HG03460 (cell line): ENCODE results near the gene TLL1.

Experiments used
- ATAC-seq: cut with Tn5 transposase; IDR thresholded peaks from one replicate; pipeline ENCODE4 v1.9.1; 2021; ENCODE audit not compliant: unreplicated experiment

The TLL1 gene

DNA sequence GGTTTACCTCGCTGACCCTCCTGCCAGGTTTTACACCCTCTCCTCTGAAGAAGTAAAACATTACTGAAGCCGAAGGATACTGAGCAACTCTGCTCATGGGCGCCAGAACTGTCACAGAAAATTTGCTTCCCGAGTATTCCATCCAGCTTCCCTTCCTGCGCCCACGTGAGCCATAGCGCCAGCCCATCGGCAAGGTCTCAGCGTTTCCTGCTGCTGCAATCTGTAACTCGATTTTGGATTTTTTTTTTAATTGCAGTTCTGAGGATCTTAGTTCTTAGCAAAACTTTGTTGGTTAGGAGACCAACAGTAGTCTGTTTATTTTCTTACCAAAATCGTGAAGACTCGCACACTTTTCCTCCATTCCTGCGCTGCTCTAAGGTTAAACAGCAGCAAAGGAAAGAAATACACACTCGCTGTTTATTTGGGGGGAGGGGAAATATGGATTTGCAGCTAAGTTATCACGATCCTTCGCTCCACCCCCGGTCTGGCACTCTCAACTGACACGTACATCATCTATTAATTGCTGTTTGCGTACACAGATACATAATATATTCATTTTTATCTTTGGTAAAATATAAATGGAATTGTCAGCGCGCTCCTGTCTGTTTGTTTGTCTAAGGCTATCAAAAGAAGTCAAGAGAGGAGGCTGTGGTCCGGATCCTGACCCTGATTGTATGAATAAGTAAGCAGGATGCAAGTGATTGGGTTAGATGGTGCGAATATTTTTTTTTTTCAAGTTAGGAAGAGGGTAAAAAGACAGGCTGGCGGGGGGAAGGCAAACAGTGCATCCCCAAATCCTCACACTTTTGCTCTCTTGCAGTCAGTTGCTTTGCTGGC is at the start of gene TLL1:
Gene TLL1, plus strand, starts transcription at position 777 of the 837 bp plus-strand sequence. CDS start 668 bp downstream, outside the sequence.
- no peak for ATAC-seq

DNA sequence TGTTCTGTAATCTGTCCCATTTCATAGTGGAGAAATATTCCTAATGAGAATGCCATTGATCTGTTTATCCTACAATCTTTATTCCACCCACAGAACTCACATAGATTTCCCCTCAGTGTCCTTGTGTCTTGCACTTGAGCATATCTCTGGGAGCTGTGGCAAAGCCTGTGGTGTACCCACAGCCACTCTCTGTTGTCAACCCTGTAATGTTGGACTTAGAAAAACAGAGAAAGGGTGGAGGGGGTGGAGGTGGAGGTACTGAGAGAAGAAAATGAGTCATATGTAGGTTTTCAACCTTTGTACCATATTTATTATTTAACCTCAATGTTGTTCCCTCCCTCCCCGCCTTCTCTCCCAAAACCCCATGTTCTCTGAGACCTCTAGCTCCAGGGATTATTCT is 46.9 kb upstream of the TLL1 start:
- ATAC-seq: no peak

DNA sequence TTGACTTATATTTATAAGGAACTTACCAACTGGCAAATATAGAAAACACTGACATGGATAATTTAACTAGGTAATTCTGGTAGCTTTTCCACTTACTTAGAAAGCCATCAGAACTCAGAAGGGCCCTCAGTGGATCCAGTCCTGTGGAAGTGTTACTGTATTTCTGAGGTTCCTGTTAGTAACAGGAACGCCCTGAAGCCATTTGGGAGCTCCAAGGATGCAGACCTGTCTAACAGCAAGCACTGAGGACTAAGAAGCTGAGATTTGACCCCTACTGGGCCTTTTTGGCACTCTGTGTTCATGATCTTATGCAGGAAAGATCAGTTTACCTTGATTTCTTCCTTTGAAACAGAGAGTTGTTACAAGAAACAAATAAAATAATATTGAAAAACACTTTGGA is 46.0 kb upstream of the TLL1 start:
- ATAC-seq: no peak

DNA sequence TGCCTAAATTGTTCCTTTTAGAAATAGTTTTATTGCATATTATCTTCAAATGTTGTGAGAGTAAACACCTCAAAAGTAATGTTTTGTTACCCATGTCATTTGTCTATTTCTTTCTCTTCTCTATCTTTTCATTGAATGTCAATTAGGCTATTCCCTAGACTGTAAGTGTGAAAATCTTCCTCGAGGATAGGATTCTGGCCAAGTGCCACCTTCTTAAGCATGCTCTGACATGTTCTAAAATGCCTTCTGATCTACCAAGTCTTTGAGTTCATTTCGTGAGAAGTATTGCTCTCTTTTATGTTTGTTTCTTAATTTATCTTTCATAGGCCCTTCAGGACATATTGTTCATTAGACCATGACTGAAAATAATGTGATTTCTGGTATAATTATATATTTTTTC is 44.1 kb upstream of the TLL1 start:
- ATAC-seq: no peak

DNA sequence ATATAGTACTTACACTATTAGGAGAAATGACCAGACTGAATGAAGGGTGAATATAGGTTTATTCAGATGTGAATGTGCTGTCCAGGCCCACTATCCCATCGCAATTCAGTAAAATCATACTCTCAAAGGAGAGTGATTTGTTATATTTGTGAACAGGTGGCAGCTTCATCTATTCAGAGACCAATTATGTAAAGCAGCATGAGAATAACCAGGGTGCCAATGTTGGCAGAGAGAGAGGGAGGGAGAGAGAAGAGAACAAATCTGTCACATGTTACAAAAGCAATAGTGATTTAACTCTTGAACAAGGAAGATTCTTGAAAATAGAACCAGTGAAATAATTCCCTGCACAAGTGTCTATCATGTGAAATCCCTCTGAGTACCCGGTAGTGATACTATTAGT is 38.9 kb upstream of the TLL1 start:
- ATAC-seq: no peak

DNA sequence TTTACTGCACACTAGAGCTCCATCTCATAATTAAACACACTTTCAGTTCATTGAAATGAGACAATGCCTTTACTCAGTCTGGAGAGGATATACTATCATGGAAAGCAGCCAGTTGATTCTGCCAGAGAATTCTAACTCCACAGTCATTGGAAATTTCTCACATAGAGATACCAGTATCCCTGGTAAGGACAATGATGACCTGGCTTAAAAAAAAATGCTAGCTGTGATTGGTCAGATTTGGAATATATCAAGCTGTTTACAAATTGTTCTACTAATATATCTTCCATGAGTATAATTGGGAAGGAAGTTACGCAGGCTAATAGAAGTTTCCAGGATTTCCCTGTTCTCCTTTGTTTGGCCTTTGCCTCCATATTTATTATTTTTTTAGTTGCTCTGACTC is 34.5 kb upstream of the TLL1 start:
- ATAC-seq: no peak

DNA sequence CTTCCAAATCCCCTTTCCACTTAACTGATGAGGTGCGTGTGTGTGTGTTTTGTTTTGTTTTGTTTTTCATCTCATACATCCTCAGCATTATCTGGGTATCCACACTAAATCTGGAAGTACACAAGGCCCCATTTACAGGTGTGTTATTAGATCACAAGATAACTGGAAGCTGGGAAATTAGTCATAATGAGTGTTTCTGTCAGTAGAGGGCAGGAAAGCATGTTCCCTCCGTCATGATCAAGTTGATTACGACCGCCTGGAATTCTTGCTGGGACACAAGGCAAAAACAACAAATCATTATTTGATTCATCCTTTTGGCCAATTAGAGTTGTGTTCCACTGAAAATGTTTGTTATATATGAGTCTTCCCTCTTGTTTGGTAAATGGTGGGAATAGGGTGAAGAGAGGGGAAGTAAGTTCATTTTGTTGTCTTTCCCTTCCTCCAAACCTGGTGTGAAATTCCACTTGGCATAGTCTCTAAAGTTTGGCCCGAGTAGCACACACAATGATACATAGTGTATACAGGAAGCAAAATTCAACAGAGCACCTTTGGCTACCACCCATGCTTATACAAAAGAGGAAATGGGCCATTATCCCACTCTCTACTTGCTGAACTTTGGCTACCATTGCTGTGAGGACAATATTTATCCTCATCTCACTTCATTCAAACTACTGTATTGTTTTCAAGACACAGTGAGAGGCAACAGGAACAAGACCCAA is 33.3 kb upstream of the TLL1 start:
- ATAC-seq: no peak

DNA sequence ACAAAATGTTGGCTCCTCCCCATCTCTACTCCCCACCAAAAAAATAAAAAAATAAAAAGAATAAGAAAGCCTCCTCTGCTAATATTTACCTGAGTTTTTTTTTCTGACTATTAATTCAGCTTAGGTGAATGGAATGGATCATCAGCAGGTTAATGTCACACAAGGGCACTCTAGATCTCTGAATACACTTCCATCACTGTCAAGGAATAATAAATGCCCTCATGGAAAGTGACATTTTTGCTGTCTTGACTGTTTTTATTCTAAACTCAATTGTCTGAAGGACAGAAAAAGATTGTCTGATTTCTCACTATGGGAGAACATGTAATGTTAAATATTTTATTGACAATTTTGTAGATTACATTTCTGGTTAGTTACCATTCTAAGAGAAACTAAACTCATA is 30.4 kb upstream of the TLL1 start:
- no peak for ATAC-seq

DNA sequence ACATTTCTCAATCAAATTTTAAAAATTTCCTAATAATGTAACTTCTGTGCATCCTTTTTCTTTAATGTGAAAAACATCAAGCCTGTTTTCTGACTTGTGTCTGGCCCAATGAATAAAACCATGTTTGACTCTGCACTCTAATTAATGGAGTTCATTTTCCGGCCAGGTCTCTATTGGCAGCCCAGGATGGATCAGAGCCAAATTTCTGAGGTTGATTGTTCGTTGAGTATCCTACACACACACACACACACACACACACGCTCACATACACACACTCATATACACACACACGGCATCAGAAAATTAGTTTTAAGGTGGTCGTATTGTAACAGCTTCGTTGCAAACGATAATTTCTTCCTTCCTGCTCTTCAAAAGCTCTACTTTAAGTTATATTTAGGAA is 28.9 kb upstream of the TLL1 start:
- no peak for ATAC-seq

DNA sequence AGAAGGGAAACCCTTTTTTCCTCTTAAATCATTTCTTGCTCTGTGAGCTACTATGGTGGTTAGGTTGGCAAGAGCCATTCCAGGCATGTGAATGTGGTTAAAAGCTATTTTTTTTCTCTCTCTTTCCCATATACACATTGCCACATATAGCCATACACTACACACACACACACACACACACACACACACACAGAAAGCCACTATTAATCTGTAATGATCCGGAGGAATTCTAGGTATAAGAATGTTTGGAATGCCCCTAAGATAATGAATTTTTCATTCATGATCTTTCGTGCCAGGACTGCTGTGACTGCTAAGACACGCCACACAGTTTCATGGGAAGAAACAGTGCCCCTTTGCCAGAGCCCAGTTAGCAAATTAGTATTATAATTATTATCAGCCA is 21.8 kb upstream of the TLL1 start:
- ATAC-seq: no peak

DNA sequence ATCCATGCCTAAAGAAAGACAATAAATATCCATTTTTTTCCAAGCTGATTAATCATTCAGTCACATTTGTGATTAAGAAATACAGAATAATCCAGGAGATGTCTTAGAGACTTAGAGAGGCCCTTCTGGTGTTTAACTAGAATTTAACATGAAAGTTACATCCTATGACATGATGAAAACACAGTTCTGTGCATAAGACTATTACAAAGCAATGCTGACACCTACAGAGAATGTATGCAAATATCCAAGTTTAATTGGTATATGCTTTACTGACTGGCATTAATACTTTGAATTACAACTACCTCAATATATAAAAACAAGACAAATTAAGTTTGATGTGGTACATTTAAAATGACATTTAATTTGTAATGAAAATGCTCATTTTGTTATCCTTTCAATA is 17.8 kb upstream of the TLL1 start:
- no peak for ATAC-seq

DNA sequence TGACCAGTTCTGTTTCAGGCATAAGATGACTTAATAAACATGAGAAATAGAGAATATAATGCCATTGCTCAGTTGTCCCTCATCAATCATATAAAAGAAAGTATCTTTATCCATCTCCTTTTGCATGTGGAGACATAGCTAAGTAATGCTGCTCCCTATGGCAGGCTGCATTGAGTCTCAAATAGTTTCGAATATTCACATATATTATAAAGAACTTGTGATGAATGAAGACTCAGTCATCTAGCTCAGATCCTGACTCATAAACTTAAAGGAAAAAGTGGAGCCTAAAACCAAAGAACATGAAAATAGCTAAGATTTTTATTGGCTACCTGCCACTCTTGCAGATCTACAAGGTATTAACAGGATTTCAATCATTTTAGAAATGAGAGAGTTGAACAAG is 11.7 kb upstream of the TLL1 start:
- ATAC-seq: no peak

DNA sequence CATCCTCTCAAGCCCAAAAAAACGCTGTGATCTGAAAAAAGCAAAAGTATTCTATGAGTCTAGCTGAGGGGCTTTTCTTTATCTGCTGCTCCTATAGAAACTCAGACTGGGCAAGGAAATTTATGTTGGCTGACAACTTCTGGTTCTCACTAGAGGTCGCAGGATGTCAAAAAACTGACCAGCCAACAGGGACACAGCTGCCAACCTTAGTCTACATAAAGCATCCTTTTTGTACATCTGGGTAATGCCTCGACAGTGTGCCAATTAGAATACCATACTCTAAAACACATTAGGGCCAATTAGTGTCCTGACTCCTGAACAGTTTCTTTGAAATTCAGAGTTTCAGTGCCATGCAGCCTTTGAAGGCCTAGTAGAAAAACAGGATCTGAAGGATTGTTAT is 8.8 kb upstream of the TLL1 start:
- no peak for ATAC-seq

DNA sequence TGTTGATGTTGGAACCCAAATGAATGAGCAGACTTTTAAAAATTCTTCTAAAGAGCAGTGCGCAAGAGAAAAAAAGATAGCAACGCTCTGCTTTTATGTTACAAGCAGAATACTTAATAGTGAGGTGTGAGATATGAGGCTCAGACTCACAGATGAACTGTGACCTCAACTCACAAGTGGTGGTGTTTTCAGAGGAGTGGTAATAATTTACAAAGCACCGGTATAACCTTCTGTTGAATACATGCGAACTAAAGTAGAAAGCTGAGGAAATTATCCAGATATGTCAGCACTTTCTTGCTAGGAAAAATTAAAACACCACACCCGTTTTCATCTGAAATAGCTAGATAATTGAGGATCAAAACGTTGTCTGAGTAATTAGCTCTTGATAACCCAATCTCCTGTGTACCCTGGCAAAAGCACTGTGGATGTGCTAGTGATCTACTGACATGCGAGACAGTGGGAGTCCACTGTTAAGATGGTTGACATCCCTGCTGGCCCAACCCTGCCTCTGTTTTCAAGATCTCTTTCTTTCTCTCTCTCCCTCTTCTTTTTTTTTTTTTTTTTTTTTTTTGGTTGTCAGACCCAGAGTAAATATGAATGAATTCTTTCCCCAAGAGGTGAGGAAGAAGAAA is 6.9 kb upstream of the TLL1 start:
- ATAC-seq: no peak

DNA sequence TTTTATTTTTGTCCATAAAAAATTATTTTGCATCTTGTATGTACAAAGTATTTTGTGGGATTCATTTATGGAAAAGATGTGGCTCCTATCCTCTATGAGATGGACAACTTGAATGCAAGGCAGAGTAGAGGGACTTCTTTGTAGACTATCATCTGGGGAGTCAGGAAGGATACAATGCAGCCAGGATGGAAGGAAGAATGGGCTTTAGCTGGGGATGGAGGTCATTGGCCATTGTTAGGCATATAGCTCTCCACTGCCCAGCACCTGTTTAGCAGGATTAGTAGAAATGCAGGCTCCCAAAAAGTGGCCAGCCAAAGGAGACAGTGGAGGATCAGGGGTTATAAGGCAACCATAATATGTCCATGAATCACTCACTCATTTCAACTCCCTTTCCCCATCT is 5.1 kb upstream of the TLL1 start:
- ATAC-seq: no peak

DNA sequence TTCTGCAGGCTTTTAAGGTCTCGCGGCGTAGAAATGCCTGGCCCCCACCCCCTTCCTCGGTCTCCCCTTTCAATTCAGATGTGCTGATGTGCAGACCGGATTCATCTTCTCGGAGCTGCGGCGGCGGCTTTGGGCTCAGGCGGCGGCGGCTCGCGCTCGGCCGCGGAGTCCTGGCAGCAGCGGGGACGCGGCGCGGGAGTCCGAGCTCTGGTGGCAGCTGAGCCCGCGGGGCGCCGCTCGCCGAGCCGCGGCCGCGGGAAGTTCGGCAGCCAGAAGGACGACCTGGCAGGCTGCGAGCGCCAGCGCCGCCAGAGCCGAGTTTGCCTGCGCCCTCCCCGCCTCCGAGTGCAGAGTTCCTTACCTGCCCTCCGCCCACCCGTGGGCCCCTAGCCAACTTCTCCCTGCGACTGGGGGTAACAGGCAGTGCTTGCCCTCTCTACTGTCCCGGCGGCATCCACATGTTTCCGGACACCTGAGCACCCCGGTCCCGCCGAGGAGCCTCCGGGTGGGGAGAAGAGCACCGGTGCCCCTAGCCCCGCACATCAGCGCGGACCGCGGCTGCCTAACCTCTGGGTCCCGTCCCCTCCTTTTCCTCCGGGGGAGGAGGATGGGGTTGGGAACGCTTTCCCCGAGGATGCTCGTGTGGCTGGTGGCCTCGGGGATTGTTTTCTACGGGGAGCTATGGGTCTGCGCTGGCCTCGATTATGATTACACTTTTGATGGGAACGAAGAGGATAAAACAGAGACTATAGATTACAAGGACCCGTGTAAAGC is 448 bp downstream of the TLL1 start:
- ATAC-seq: no peak

DNA sequence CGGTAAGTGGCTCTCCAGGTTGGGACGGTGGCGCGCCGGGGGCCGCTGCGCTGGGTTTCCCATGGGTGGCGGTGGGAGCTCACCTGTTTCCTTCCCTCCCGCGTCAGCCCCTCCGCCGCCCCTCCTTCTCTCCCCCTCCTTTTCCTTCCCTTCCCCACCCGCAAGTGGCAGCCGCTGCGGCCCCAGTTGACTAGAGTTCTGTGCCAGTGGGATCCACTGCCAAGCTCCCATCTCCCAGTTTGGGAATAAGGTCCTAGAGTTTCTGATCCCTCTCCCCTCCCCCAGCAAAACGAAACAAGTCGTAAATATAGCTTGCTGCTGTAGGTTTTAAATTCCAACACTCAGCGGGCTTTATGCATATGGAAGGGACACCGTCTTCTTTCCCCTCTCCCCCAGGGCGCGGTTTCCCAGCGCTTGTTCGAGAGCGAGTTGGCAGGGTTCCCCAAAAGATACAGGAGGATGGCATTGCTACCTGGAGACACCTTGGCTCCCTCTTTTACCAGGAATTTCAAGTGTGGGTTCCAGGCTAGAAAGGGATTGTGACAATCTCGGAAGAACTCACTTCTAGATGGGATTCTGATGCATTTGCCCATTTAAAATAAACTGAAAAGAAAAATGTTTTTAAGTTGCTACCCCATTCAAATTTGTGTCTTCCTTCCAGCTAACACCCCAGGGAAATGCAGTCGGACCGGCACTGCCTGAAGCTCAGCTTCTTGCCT is 1.2 kb downstream of the TLL1 start:
- ATAC-seq: no peak

DNA sequence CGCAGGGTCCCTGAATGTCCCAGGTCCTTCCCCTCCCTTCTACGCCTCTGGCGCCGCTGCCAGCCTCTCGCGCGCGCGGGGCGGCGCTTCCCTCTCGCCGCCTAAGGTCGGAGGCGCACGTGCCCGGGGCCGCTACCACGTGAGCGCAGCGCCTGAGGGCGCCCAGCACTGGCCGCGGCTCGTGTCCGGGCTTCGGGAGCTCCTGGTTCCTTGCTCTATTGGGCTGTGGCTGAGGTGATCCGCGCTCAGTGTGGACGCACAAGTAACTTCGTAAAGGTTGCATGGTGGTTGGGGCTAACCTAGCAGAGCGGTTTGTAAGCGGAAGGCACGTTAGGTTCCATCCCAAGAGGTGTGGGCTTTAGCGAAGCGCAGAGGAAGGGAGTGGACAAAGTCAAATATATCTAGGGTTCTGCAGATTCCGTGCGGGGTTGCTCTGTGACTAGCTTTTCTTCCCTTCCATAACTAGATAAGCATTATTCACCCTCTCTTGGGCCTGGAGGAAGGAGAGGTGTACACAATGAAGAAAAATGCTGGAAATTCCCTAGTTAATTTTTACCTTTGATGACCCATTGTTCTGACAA is 1.8 kb downstream of the TLL1 start:
- no peak for ATAC-seq

DNA sequence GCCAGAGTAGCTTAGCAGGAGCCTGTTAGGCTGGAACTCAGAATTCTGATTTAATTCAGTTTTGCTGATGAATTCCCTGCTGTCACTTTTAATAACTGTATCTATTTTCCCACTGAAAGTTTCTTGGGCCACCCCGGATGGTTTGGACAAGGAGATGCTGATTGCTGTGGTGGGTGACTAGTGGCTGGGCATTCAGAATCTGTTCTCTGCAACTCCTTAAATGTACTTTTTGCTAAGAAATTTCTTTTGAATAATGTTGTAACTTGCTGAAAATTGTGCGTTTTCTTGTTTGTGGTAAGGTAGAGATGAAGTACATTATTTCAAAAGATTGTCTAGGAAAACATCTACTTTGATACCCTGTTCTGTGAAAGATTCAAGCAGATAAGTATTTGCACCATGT is 2.4 kb downstream of the TLL1 start:
- ATAC-seq: no peak

DNA sequence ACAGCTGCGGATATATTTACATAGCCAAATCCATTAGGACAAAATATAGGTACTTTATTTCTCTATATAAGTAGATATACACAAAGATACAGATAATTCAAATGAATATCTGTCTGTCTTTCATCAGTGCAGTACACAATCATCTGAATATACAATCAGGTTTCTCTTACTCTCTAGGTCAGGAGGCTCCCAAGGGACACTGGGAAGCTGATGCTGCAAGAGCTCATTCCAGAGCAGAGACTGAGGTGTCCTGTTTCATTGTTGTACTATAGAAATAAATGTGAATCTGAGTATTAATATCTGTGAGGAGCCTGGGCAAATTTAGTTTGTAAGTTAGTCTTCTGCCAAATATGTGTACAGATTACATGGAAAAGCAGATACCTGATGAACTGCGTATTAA is 4.2 kb downstream of the TLL1 start:
- no peak for ATAC-seq
